ENCODE data around the gene KPNB1.

Gene KPNB1

DNA sequence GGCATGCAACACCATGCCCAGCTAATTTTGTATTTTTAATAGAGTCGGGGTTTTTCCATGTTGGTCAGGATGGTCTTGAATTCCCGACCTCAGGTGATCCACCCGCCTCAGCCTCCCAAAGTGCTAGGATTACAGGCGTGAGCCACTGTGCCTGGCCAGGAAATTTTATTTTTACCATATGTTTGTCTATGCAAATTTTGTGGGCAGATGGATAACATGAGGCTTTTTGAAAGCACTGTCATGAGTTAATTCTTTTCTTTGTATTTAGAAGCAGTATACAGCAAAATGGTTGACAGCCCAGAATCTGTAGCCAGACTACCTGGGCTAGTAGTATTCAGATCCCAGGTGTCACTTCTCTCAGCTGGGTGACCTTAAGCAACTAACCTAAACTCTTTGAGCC is 8.5 kb upstream of the KPNB1 start:
- Histone ChIP-seq H3K36me3 (ENCODE audit: low read length) (no peaks in the 10 kb centered on the region), H3K27me3 (ENCODE audit: low read length) (no peaks in the 10 kb centered on the region), H3K4me2 (ENCODE audit: low read depth, low read length, poor library complexity, severe bottlenecking) (no peak overlapping the region), H3K79me2 (ENCODE audit: insufficient read depth, low read length) (no peaks in the 10 kb centered on the region), H3K27ac (ENCODE audit: low read depth, low read length) (no peak overlapping the region), H2AFZ (ENCODE audit: low read depth, low read length, severe bottlenecking) (no peak overlapping the region), H3K9ac (ENCODE audit: low read length) (no peak overlapping the region), H4K20me1 (ENCODE audit: low read depth, low read length) (no peaks in the 10 kb centered on the region), H3K4me3 (ENCODE audit: insufficient read depth, low read length, poor library complexity, severe bottlenecking) (no peak overlapping the region), H3K9me2 (replicated peaks; ENCODE audit: insufficient read depth, low read length) (no peaks in the 10 kb centered on the region), H3F3A (ENCODE audit: insufficient read depth) (no peaks in the 10 kb centered on the region), H3K9me3 (ENCODE audit: insufficient read depth, low read length) (no peaks in the 10 kb centered on the region)
- TF ChIP-seq CTCF (IDR thresholded peaks at IDR 0.05; ENCODE audit: insufficient read depth, low read length, poor library complexity, severe bottlenecking) (no peak), EZH2phosphoT487 (conservative IDR thresholded peaks at IDR 0.05; ENCODE audit: low read length) (no peak)

- peaks cover under 1% of the 10 kb centered on the region; the same call in 1 of the 2 replicates for H3K79me2 ChIP-seq (ENCODE audit: insufficient read depth, low read length)
- H3K4me3 ChIP-seq (ENCODE audit: insufficient read depth, low read length, poor library complexity, severe bottlenecking): no peak overlapping the region
- H3F3A ChIP-seq (ENCODE audit: insufficient read depth): no peaks in the 10 kb centered on the region
- no peak overlapping the region for H3K27ac ChIP-seq (ENCODE audit: low read depth, low read length)
- H3K4me2 ChIP-seq (ENCODE audit: low read depth, low read length, poor library complexity, severe bottlenecking): no peak overlapping the region
- H3K27me3 ChIP-seq (ENCODE audit: low read length): no peaks in the 10 kb centered on the region
- H4K20me1 ChIP-seq (ENCODE audit: low read depth, low read length): no peaks in the 10 kb centered on the region
- H3K9me3 ChIP-seq (ENCODE audit: insufficient read depth, low read length): no peaks in the 10 kb centered on the region
- TF ChIP-seq CTCF (IDR thresholded peaks at IDR 0.05; ENCODE audit: insufficient read depth, low read length, poor library complexity, severe bottlenecking): no peak
- no peaks in the 10 kb centered on the region for H3K9me2 ChIP-seq (replicated peaks; ENCODE audit: insufficient read depth, low read length)
- H2AFZ ChIP-seq (ENCODE audit: low read depth, low read length, severe bottlenecking): no peak overlapping the region
- H3K36me3 ChIP-seq (ENCODE audit: low read length): no peaks in the 10 kb centered on the region
- no peak overlapping the region for H3K9ac ChIP-seq (ENCODE audit: low read length)
Measured at GRCh38 chr17:47643116-47643515, 6.6 kb upstream of the KPNB1 start.

- Histone ChIP-seq H3K9ac (ENCODE audit: low read length) (no peak overlapping the region), H3K4me2 (ENCODE audit: low read depth, low read length, poor library complexity, severe bottlenecking) (no peak overlapping the region), H3F3A (ENCODE audit: insufficient read depth) (peaks cover 7% of the 10 kb centered on the region; the same call in 1 of the 2 replicates), H3K9me3 (ENCODE audit: insufficient read depth, low read length) (no peaks in the 10 kb centered on the region), H3K27me3 (ENCODE audit: low read length) (no peaks in the 10 kb centered on the region), H2AFZ (ENCODE audit: low read depth, low read length, severe bottlenecking) (no peak overlapping the region), H3K27ac (ENCODE audit: low read depth, low read length) (no peak overlapping the region), H3K79me2 (ENCODE audit: insufficient read depth, low read length) (peaks cover 8% of the 10 kb centered on the region), H4K20me1 (ENCODE audit: low read depth, low read length) (no peaks in the 10 kb centered on the region), H3K36me3 (ENCODE audit: low read length) (no peaks in the 10 kb centered on the region), H3K9me2 (replicated peaks; ENCODE audit: insufficient read depth, low read length) (no peaks in the 10 kb centered on the region), H3K4me3 (ENCODE audit: insufficient read depth, low read length, poor library complexity, severe bottlenecking) (no peak overlapping the region)
- no peak for TF ChIP-seq EZH2phosphoT487 (conservative IDR thresholded peaks at IDR 0.05; ENCODE audit: low read length)
- no peak for TF ChIP-seq CTCF (IDR thresholded peaks at IDR 0.05; ENCODE audit: insufficient read depth, low read length, poor library complexity, severe bottlenecking)
Measured at GRCh38 chr17:47644324-47644723, 5.4 kb upstream of the KPNB1 start.

Data from SU-DHL-6 (cell line).